HG02678 (cell line): Measurements from ENCODE around the gene NCAPH2.

Experiments
- ATAC-seq: cut with Tn5 transposase; IDR thresholded peaks from one replicate; pipeline ENCODE4 v1.9.1; 2021; ENCODE audit warnings: mild to moderate bottlenecking, moderate library complexity; ENCODE audit not compliant: unreplicated experiment

NCAPH2 gene

DNA sequence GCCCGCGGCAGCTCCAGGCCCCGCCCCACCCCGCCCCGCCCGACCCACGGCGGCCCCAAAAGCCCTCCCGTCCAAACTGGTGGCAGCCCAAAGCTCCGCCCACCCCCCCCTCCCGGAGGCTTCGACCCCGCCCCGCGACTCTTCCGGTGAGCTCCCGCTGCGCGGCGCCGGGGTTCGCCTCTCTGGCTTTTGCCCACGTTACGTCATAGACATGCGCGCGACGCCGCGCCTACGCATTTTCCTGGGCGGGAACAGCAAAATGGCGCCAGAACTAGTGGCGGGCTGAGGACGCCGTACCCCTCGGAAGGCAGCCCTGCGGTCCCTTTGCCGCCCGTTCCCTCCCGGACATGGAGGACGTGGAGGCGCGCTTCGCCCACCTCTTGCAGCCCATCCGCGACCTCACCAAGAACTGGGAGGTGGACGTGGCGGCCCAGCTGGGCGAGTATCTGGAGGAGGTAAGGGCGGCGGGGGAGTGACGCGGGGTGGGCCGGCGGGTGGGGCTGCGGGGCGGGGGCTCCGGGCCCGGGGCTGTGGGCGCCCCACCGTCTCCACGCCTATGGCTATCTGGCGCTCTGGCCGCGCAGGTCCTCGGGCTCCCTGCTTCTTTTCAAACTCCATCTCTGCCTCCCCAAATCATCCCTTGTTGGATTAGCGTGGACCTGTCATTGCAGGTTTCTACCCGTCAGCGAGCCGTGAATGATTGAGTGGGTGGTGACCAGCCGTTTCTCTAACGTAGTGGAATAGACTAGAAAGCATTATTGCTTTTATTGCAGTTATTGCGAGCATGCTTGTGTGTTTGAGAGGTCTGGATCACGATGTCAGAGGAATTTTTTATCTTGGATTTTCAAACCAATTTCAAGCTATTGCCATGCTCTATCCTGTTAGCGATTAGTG is at the start of gene NCAPH2:
Gene NCAPH2 (plus strand): TSS at position 234 of the 894 bp plus-strand sequence. CDS start 114 bp downstream, at position 348.
- ATAC-seq = peak; percentile 72

- ATAC-seq = no peak
Observed at GRCh38 chr22:50459016-50459415, 49.0 kb upstream of the NCAPH2 start.

GRCh38 chr22:50459496-50460140 is 48.4 kb upstream of the NCAPH2 start:
- ATAC-seq = no peak

- ATAC-seq = no peak
Observed at GRCh38 chr22:50460938-50461337, 47.1 kb upstream of the NCAPH2 start.

DNA sequence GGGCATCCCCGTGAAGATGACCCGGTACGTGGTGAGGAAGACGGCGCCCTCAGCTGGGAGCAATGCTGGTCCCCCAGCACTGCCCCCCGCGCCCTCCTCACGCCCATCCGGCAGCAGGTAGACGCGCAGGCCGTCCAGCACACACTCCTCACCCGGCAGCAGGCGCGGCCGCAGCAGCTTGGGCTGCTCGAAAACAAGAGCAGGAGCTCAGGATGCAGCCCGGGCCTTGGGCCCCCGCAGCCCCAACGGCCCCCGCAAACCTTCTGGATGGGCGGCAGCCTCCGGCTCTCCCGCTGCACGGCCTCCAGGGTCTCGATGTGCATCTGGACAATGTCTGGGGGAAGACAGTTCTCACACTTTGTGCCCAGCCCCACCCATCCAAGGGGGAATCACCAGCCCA is 46.5 kb upstream of the NCAPH2 start:
- ATAC-seq = no peak

GRCh38 chr22:50461979-50462540 is 46.0 kb upstream of the NCAPH2 start:
- ATAC-seq = no peak

DNA sequence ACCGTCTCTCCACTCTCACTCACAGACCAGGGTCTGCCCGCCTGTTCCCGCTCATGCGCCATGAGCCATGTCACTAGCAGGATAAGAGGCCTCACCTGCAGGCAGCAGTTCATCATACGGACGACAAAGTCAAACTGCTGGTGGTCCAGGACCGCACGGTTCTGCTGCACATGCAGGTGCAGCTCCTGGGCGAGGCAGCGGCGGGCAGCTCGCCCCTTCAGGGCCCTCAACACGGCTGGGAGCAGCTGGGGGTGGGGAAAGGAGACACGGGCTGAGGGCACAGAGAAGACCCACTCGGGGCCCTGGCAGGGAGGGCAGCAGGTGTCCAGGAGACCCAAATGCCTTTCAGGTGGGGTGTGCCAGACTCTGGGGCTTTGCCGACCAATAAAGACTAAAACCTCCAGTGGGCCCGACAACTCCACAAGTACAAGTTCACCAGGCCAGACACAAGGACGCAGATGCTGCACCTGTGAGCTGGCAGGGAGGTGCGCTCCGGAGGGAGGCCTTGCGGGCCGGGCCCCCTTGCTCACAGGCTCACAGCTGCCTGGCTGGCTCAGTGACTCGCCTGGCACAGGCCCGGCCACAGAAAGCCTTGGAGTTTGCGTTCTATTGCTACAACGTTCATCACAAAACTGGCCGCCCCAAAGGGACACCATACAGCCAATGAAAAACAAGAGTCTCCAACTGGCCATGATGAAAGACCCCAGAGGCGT is 44.7 kb upstream of the NCAPH2 start:
- ATAC-seq = no peak

DNA sequence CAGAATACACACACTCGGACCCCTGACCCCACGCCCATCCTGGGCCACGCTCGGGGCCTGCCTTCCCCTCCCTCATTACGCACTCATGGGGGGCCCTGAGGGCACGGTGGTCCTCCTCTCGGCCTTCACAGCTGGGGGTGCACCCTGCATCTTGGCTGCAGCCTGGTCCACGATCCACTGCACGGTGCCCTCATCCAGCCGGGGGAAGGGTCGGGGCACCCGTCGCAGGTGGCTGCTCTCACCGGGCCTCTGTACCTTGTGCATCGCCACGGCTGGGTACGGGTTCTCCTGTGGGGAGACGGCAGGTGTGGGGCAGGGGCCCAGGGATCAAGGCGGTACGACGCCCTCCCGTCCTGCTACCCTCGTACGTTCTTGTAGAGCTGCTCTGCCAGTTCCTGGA is 43.6 kb upstream of the NCAPH2 start:
- ATAC-seq = no peak

- ATAC-seq = no peak
Observed at GRCh38 chr22:50465066-50465930, 42.7 kb upstream of the NCAPH2 start.

GRCh38 chr22:50467341-50467740 is 40.7 kb upstream of the NCAPH2 start:
- no peak for ATAC-seq

DNA sequence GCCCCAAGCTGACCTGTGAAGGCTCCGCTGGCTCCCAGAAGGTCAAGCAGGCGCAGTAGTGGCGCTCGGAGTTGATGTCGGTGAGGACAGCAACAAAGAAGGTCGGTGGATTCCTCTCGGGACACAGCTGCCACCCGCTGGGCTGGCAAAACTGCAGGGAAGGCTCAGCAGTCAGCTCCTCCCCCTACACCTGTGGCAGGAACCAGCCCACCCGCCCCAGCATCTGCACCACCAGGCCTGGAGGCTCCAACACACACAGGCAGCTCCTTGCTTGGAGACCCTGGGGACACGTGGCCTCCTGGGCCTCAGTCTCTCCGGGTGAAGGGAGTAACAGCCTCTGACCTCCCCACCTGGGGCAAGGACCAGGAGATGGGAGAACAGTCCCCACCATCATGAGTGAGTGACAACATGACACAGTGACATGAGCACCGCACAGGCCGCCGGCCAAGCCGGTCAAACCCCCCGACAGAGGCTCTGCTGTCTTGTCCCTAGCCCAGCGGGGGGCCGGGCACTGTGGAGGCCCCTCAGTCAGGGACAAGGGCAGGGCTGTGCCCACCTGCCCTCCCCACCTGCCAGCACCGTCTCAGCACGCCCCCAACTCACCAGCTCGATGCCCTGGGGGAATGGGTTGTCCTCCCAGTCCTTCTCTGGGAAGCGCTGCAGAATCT is 40.1 kb upstream of the NCAPH2 start:
- ATAC-seq = no peak

DNA sequence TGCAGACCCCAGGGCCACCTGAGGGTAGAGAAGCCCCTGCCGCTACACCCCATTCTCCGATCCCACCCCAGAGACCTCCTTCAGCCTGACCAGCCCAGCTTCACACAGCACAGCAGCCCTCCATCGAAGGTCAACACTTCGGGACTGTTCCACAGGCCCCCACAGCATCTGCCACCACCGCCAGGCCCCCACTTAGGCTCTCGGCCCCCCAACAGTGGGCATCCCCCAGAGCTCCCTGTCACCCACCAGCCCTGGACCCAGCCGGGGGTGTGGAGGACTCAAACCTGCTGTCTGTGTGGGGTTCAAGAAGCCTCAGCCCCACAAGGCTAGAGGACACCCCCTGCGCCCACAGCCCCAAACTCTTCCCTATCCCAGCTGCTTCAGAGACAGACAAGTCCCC is 39.4 kb upstream of the NCAPH2 start:
- no peak for ATAC-seq

GRCh38 chr22:50469377-50470305 is 38.4 kb upstream of the NCAPH2 start:
- peak; percentile 64 for ATAC-seq

DNA sequence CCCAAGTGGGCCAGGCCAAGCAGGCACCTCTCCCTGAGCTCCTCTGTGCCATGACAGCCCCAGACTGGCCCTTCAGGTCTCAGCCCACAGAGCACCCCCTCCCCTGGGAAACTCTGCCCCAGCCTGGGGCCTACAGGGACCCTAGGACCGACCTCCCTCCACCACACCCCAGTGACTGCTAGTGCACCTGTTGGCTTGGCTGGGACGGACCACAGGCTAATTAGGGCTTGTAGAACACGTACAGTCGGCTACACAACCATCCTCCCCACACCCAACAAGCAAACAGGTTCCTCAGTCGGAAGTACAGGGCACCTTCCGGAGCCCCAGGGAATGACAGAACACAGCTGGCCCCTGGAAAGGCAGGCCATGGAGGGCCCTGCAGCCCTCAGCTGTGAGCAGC is 37.5 kb upstream of the NCAPH2 start:
- no peak for ATAC-seq

DNA sequence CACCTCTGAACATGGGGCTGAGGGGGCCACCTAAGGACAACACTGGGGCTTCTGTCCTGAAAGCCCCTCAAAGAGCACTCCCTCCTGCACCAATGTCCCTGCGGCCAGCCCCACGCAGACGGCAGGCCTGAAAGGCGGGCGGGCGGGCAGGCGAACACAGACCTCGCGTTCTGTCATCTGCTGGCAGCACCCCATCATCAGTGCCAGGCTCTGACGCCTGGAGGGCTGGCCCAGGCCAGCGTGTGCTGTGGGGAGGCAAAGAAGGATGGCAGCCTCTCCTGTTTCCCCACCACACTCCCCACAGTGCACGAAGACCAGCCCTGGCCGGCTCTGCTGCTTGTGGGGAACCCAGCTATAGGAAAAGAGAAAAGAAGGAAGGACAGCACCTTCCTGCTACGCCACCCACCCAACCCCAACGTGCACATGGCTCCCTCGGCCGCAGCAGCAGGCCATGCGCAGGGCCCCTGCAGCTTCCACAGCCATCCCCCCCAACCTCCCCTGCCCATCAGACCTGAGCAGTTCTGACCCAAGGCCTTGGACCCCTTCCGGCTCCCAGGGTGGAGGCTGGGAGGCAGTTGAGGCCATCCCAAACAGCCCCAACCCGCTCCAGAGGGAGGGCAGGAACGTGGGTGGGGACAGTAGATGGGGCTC is 36.7 kb upstream of the NCAPH2 start:
- ATAC-seq = no peak

GRCh38 chr22:50471962-50472361 is 36.1 kb upstream of the NCAPH2 start:
- ATAC-seq = no peak

DNA sequence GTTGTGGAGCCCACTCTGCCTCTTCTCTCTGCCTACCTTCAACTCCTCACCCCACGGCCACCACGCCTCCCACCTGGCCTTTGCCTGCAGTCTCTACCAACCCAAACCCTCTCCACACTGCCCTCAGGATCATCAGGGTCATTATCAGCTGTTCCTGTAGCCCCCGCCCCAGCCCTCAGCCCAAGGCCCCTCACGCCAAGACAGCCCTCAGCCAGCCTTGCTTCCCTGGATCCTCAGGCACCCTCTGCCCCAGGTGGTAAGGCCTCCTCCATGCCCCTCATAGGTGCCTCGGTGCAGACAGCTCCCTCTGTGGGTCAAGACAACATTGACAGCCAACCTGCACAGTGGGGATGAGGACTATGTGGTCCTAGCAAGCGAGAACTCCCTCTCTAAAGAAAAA is 34.9 kb upstream of the NCAPH2 start:
- no peak for ATAC-seq
